Esophagus squamous epithelium (tissue), 5 donors: ENCODE data around the gene GPR3. TPM values are rescaled to one million over a fixed set of nuclear protein-coding genes. Genes with fewer than 3 reads are reported as not detected.

Source experiments
- DNase-seq: peaks from one replicate; lab custom pipeline; 2025; lab: John Stamatoyannopoulos, UW
- H3K27ac ChIP-seq, 4 donors: fragments of 200-600 bp; sonication (generic); one replicate each; pipeline ENCODE4 v1.5.1; 2016 to 2019; ENCODE audit warnings: mild to moderate bottlenecking in 1 of 4
- H3K27me3 ChIP-seq, 4 donors: fragments of 200-600 bp; sonication (generic); 1 replicate in 3 of 4; 2 replicates in 1 of 4; pipeline versions ENCODE4 v1.5.1 to v1.6.0; 2017 to 2021; ENCODE audit warnings: antibody characterized with exemption in 1 of 4
- H3K36me3 ChIP-seq, 3 donors: fragments of 200-600 bp; sonication (generic); one replicate each; pipeline ENCODE4 v1.5.1; 2016 to 2019
- H3K4me1 ChIP-seq, 3 donors: fragments of 200-600 bp; sonication (generic); one replicate each; pipeline ENCODE4 v1.5.1; 2017 to 2019
- H3K4me3 ChIP-seq, 4 donors: fragments of 200-600 bp; sonication (generic); 1 replicate in 3 of 4; 2 replicates in 1 of 4; pipeline ENCODE4 v1.5.1; 2016 to 2019; ENCODE audit warnings: mild to moderate bottlenecking in 2 of 4, moderate library complexity in 1 of 4
- H3K9me3 ChIP-seq, 3 donors: fragments of 200-600 bp; sonication (generic); one replicate each; pipeline ENCODE4 v1.5.1; 2016 to 2019
- POLR2A ChIP-seq, 4 donors: fragments of 450-650 bp; IDR thresholded peaks; one replicate each; pipeline ENCODE4 v1.6.1; 2017; ENCODE audit warnings: antibody characterized with exemption in 4 of 4, mild to moderate bottlenecking in 4 of 4, moderate library complexity in 3 of 4
- WGBS, 2 donors: methylation state at CpG; one replicate each; pipeline ENCODE4 v1.1.5; 2018; 5-methylcytosine and 5-hydroxymethylcytosine counted together
- intact Hi-C: fragments of 100-400 bp; cut with DNase I; formaldehyde crosslinking; loops from one replicate; pipeline ENCODE4 v1.15.0; 2022
- total RNA-seq, 4 donors: library from RNA; depleted of rRNA; stranded (reverse); fragments of >200 nt; gene quantifications; one replicate each; pipeline ENCODE4 v1.1.0, GENCODE V29; 2016
- TF ChIP-seq, protein P1 (sequence below), 6 experiments: fragments of 450-650 bp in 4 of 6; fragments of 200-600 bp in 2 of 6; sonication (generic) in 2 of 6; IDR thresholded peaks; one replicate each; pipeline ENCODE4 v1.5.1; 2016 to 2019; ENCODE audit warnings: antibody characterized with exemption in 6 of 6, mild to moderate bottlenecking in 4 of 6, moderate library complexity in 4 of 6
- donor health status: DM: yes; HTN: yes; CAD: no.

GPR3 gene
- total RNA-seq, 4 donors from 2014 or later = 0.38 TPM; not detected in 3

DNA sequence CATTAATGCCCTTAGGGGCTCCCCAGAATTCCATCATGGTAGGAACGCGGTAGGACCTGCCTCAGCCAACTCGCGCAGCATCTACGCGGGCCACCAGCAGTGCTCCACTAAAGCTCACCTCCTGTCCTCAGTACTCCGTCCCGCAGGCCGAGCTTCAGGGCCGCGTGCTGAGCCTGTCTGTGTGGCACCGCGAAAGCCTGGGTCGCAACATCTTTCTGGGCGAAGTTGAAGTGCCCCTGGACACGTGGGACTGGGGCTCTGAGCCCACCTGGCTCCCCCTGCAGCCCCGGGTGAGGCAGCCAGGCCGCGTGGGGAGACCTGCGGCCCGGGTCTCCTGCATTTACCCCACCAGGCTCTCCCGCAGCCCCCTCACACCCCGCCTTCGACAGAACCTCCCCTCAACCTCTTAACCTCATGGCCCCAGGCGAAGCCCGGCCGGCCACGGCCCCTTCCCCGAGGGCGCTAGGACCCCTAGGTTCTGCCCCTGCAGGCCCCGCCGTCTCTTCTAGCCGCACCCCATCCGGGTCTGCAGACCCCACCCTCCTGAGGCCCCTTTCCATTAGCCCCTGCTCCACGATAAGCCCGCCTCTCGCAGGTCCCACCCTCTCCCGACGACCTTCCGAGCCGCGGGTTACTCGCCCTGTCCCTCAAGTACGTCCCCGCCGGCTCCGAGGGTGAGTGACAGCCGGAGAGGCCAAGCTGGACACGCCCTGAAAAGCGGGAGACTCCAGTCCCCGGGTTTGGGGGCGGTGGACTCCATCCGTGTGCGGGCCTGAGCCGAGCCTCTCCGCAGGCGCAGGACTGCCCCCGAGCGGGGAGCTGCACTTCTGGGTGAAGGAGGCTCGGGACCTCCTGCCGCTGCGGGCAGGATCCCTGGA, 41.5 kb upstream of the GPR3 start:
- TF ChIP-seq, protein P1, sequence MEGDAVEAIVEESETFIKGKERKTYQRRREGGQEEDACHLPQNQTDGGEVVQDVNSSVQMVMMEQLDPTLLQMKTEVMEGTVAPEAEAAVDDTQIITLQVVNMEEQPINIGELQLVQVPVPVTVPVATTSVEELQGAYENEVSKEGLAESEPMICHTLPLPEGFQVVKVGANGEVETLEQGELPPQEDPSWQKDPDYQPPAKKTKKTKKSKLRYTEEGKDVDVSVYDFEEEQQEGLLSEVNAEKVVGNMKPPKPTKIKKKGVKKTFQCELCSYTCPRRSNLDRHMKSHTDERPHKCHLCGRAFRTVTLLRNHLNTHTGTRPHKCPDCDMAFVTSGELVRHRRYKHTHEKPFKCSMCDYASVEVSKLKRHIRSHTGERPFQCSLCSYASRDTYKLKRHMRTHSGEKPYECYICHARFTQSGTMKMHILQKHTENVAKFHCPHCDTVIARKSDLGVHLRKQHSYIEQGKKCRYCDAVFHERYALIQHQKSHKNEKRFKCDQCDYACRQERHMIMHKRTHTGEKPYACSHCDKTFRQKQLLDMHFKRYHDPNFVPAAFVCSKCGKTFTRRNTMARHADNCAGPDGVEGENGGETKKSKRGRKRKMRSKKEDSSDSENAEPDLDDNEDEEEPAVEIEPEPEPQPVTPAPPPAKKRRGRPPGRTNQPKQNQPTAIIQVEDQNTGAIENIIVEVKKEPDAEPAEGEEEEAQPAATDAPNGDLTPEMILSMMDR (IDR thresholded peaks at IDR 0.05) = no peak
- no peak for TF ChIP-seq POLR2A (IDR thresholded peaks at IDR 0.05)
- 30 to 63% methylated on average over 2 to 31 of the region's 62 CpGs for WGBS, 2 donors
- Histone ChIP-seq H3K9me3 (no peaks in the 10 kb centered on the region), H3K4me1 (peaks cover 26 to 62% (median 36%) of the 10 kb centered on the region in 3 donors), H3K36me3 (peaks cover 10 to 65% (median 15%) of the 10 kb centered on the region in 3 donors), H3K27me3 (peaks cover 0 to 5% (median 0%) of the 10 kb centered on the region in 4 donors), H3K4me3 (peak overlapping the region in 3 of 4 donors; percentile 20 to 66 (median 46)), H3K27ac (peak overlapping the region; percentile 52 to 98 (median 63))
- DNase-seq = no peak
- intact Hi-C loops = no loop called here

DNA sequence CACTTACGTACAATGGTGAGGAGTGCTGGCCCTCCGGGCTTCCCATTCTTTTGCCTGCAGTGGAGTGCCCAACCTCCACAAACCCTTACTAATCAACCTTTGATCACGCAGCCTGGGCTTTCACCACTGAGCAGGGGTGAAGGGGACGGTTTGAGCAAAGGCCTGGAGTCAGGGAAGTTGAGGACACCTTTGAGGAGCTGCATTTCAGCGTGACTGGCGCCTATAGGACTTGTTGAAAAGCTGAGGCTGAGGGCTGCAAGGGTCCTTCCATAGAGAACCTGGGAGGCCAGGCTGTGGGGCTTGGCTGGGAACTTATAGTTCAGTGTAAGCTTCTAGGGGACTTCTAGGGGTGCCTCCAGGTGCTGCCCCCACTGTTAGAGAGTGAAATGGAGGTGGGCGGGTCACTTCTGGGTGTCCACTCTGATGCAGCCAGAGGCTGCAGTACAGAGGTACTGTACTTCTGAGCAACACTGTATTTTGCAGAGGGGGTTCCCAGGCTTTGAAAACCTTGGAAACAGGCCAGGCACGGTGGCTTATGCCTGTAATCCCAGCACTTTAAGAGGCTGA, 40.8 kb upstream of the GPR3 start:
- Histone ChIP-seq H3K27me3 (peaks cover 0 to 5% (median 0%) of the 10 kb centered on the region in 4 donors), H3K36me3 (peaks cover 18 to 65% (median 20%) of the 10 kb centered on the region in 3 donors), H3K27ac (peak overlapping the region; percentile 52 to 98 (median 63)), H3K9me3 (no peaks in the 10 kb centered on the region), H3K4me3 (peak overlapping the region in 1 of 4 donors; percentile 27), H3K4me1 (peaks cover 28 to 62% (median 36%) of the 10 kb centered on the region in 3 donors)
- DNase-seq = no peak
- no peak for TF ChIP-seq POLR2A (IDR thresholded peaks at IDR 0.05)
- TF ChIP-seq, protein P1 (IDR thresholded peaks at IDR 0.05) = no peak
- 63 to 100% methylated on average over 1 to 5 of the region's 8 CpGs for WGBS, 2 donors
- intact Hi-C loops = no loop called here

DNA sequence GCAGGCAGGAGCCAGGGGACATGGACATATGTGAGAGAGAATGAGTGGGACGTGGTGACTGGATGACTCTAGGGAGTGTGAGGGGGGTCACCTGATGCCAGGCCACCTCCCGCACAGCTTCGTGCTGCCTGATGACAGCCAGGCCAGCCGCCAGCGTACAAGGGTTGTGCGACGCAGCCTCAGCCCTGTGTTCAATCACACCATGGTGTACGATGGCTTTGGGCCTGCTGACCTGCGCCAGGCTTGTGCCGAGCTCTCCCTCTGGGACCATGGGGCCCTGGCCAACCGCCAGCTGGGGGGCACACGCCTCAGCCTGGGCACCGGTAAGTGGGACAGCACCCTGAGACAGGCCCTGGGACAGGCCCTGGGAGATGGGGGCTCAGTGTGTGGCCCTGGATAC, 39.3 kb upstream of the GPR3 start:
- Histone ChIP-seq H3K9me3 (no peaks in the 10 kb centered on the region), H3K27ac (no peak overlapping the region), H3K4me1 (peaks cover 43 to 62% (median 44%) of the 10 kb centered on the region in 3 donors), H3K27me3 (peaks cover 0 to 5% (median 0%) of the 10 kb centered on the region in 4 donors), H3K36me3 (peaks cover 30 to 77% (median 33%) of the 10 kb centered on the region in 3 donors), H3K4me3 (no peak overlapping the region)
- no peak for DNase-seq
- TF ChIP-seq, protein P1 (IDR thresholded peaks at IDR 0.05) = no peak
- no peak for TF ChIP-seq POLR2A (IDR thresholded peaks at IDR 0.05)
- 60 to 70% methylated on average over 1 to 8 of the region's 13 CpGs for WGBS, 2 donors
- intact Hi-C loops = no loop called here

DNA sequence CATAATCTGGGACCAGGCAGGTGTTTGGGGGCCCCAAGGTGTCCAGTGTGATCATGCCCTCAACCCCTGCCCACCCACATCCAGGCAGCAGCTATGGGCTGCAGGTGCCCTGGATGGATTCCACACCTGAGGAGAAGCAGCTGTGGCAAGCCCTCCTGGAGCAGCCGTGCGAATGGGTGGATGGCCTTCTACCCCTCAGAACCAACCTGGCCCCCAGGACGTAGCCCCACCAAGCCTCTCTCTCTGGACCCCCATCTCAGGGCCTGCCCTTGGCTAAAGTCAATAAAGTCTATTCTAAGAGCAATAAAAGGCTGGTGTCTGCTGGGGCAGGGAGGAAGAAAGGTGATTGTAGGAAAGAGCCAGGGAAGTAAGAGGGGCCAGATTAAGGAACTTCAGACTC, 38.8 kb upstream of the GPR3 start:
- peaks cover 34 to 82% (median 37%) of the 10 kb centered on the region in 3 donors for H3K36me3 ChIP-seq
- WGBS, 2 donors = 75% methylated on average over 2 of the region's 3 CpGs; no CpG with 5 or more reads in 1 of the 2 donors
- DNase-seq = no peak
- peaks cover 0 to 5% (median 0%) of the 10 kb centered on the region in 4 donors for H3K27me3 ChIP-seq
- H3K4me3 ChIP-seq = no peak overlapping the region
- TF ChIP-seq POLR2A (IDR thresholded peaks at IDR 0.05) = no peak
- TF ChIP-seq, protein P1 (IDR thresholded peaks at IDR 0.05) = no peak
- peaks cover 40 to 62% (median 45%) of the 10 kb centered on the region in 3 donors for H3K4me1 ChIP-seq
- no peak overlapping the region for H3K27ac ChIP-seq
- H3K9me3 ChIP-seq = no peaks in the 10 kb centered on the region
- intact Hi-C loops = no loop called here
